Stimulated activated naive B cell treated with anti-CD40 and anti-IgM and Interleukin-4, amounts not matched to agents 10 μg/mL and 1 μg/mL and 100 μg/mL, for 72 hours (primary cell): ENCODE data around the gene CCDC90B.

Experiments
- ATAC-seq, 2 donors: fragments of 150-1000 bp; cut with Tn5 transposase; replicated peaks; 2 replicates each; pipeline ENCODE4 v1.10.0; 2021; ENCODE audit warnings: moderate library complexity in 1 of 2
- DNase-seq: peaks from one replicate; pipeline ENCODE4 v3.0.0; 2021
- H3K27ac Mint-ChIP-seq: one replicate; pipeline ENCODE4 v1.8.0; 2022; ENCODE audit warnings: mild to moderate bottlenecking, mixed read lengths
- H3K27me3 Mint-ChIP-seq, 2 donors: one replicate each; pipeline ENCODE4 v1.8.0; 2022; ENCODE audit warnings: mixed read lengths in 2 of 2
- H3K36me3 Mint-ChIP-seq, 2 donors: one replicate each; pipeline ENCODE4 v1.8.0; 2022; ENCODE audit warnings: mixed read lengths in 2 of 2, mild to moderate bottlenecking in 1 of 2
- H3K4me1 Mint-ChIP-seq, 2 donors: one replicate each; pipeline ENCODE4 v1.8.0; 2022; ENCODE audit warnings: mixed read lengths in 2 of 2, mild to moderate bottlenecking in 1 of 2
- H3K4me3 Mint-ChIP-seq, 2 donors: one replicate each; pipeline ENCODE4 v1.8.0; 2022; ENCODE audit warnings: mild to moderate bottlenecking in 2 of 2, mixed read lengths in 2 of 2, moderate library complexity in 1 of 2
- H3K9me3 Mint-ChIP-seq, 2 donors: one replicate each; pipeline ENCODE4 v1.8.0; 2022; ENCODE audit warnings: mixed read lengths in 2 of 2, mild to moderate bottlenecking in 1 of 2

The CCDC90B gene

GRCh38 chr11:83306200-83307080 lies 20.3 kb upstream of the CCDC90B start:
- Mint-ChIP-seq H3K27me3 (peaks cover 10 to 26% of the 10 kb centered on the region in 2 donors), H3K4me1 (no peaks in the 10 kb centered on the region), H3K36me3 (peaks cover 0 to 4% of the 10 kb centered on the region in 2 donors), H3K27ac (no peak overlapping the region), H3K4me3 (no peak overlapping the region), H3K9me3 (no peaks in the 10 kb centered on the region)
- no peak for ATAC-seq
- DNase-seq = no peak

- Mint-ChIP-seq H3K4me3 (no peak overlapping the region), H3K27me3 (peaks cover 13 to 15% of the 10 kb centered on the region in 2 donors), H3K36me3 (peaks cover 0 to 1% of the 10 kb centered on the region in 2 donors), H3K27ac (no peak overlapping the region), H3K4me1 (no peaks in the 10 kb centered on the region), H3K9me3 (no peaks in the 10 kb centered on the region)
- DNase-seq = no peak
- no peak for ATAC-seq
Measured at GRCh38 chr11:83303316-83303715, 17.1 kb upstream of the CCDC90B start.

GRCh38 chr11:83302151-83302550 lies 16.0 kb upstream of the CCDC90B start:
- peaks cover 0 to 1% of the 10 kb centered on the region in 2 donors for H3K36me3 Mint-ChIP-seq
- no peaks in the 10 kb centered on the region for H3K9me3 Mint-ChIP-seq
- H3K27ac Mint-ChIP-seq = no peak overlapping the region
- H3K27me3 Mint-ChIP-seq = peaks cover 6 to 7% of the 10 kb centered on the region in 2 donors
- H3K4me1 Mint-ChIP-seq = no peaks in the 10 kb centered on the region
- ATAC-seq (no peak), DNase-seq (no peak)
- no peak overlapping the region for H3K4me3 Mint-ChIP-seq

DNA sequence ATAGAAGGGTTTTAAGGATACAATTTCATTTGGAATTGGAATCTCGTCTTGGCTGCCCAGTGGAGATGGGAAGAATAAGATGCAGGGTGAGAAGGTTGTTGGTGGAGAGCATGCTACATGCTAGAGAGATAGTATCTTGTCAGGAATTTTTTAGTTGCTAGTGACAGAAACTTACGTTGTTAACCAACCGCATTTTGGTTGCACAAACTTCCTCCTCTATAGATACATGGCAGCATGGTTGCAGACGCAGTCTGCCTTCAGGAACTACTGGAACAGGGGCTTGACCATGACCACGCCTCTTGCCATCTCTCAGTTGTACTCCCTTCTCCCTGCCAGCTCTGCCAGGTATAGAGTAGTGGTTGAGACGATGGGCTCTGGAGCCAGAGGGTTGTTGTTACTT lies 13.5 kb upstream of the CCDC90B start:
- DNase-seq = no peak
- no peak overlapping the region for H3K4me3 Mint-ChIP-seq
- peaks cover 7 to 10% of the 10 kb centered on the region in 2 donors for H3K27me3 Mint-ChIP-seq
- H3K27ac Mint-ChIP-seq = no peak overlapping the region
- no peaks in the 10 kb centered on the region for H3K9me3 Mint-ChIP-seq
- no peaks in the 10 kb centered on the region for H3K36me3 Mint-ChIP-seq
- H3K4me1 Mint-ChIP-seq = no peaks in the 10 kb centered on the region
- ATAC-seq = no peak

- H3K36me3 Mint-ChIP-seq = no peaks in the 10 kb centered on the region
- peaks cover 6 to 13% of the 10 kb centered on the region in 2 donors for H3K27me3 Mint-ChIP-seq
- ATAC-seq = no peak
- H3K4me3 Mint-ChIP-seq = no peak overlapping the region
- peaks cover 2 to 11% of the 10 kb centered on the region in 2 donors for H3K4me1 Mint-ChIP-seq
- H3K27ac Mint-ChIP-seq = no peak overlapping the region
- no peak for DNase-seq
- H3K9me3 Mint-ChIP-seq = no peaks in the 10 kb centered on the region
Measured at GRCh38 chr11:83294208-83294607, 8.0 kb upstream of the CCDC90B start.

DNA sequence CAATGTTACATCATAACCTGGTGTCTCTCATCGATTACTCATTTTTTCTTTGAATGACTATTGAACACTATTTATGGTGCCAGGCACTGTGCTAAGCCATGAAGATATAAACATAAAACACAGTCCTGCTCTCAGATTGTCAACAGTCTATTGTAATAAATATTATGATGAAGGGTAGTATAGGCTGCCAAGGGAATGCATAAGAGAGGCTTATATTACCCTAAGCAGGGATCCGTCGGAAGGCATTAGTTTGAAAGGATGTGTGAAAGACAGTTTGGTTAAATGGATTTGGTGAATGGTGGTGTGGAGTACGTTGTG lies 7.2 kb upstream of the CCDC90B start:
- no peak overlapping the region for H3K4me3 Mint-ChIP-seq
- H3K27me3 Mint-ChIP-seq = peaks cover 6 to 9% of the 10 kb centered on the region in 2 donors
- no peak for ATAC-seq
- H3K36me3 Mint-ChIP-seq = no peaks in the 10 kb centered on the region
- DNase-seq = no peak
- no peaks in the 10 kb centered on the region for H3K9me3 Mint-ChIP-seq
- H3K27ac Mint-ChIP-seq = no peak overlapping the region
- peaks cover 2 to 13% of the 10 kb centered on the region in 2 donors for H3K4me1 Mint-ChIP-seq

- Mint-ChIP-seq H3K36me3 (no peaks in the 10 kb centered on the region), H3K9me3 (no peaks in the 10 kb centered on the region), H3K27me3 (peaks cover 6 to 9% of the 10 kb centered on the region in 2 donors), H3K4me3 (peak overlapping the region; percentile 71 to 73), H3K4me1 (peaks cover 2 to 13% of the 10 kb centered on the region in 2 donors), H3K27ac (peak overlapping the region; percentile 82)
- ATAC-seq (peak; percentile 76 to 91), DNase-seq (peak; percentile 13)
Measured at GRCh38 chr11:83292709-83293456, 6.7 kb upstream of the CCDC90B start.

DNA sequence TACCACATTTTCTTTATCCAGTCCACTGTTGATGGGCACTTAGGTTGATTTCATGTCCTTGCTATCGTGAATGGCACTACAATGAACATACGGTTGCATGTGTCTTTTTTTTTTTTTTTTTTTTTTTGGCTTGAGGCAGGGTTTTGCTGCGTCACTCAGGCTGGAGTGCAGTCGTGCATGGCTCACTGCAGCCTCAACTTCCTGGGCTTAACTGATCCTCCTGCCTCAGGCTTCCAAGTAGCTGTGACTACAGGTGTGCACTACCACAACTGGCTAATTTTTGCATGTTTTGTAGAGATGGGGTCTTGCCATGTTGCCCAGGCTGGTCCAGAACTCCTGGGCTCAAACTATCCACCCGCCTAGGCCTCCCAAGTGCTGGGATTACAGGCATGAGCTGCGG lies 1.5 kb upstream of the CCDC90B start:
- H3K4me3 Mint-ChIP-seq = peak overlapping the region in 1 of 2 donors; percentile 49
- DNase-seq = no peak
- peaks cover 0 to 2% of the 10 kb centered on the region in 2 donors for H3K9me3 Mint-ChIP-seq
- H3K27ac Mint-ChIP-seq = peak overlapping the region; percentile 49
- peaks cover 14 to 21% of the 10 kb centered on the region in 2 donors for H3K4me1 Mint-ChIP-seq
- peaks cover 0 to 1% of the 10 kb centered on the region in 2 donors for H3K36me3 Mint-ChIP-seq
- ATAC-seq = no peak
- no peaks in the 10 kb centered on the region for H3K27me3 Mint-ChIP-seq

DNA sequence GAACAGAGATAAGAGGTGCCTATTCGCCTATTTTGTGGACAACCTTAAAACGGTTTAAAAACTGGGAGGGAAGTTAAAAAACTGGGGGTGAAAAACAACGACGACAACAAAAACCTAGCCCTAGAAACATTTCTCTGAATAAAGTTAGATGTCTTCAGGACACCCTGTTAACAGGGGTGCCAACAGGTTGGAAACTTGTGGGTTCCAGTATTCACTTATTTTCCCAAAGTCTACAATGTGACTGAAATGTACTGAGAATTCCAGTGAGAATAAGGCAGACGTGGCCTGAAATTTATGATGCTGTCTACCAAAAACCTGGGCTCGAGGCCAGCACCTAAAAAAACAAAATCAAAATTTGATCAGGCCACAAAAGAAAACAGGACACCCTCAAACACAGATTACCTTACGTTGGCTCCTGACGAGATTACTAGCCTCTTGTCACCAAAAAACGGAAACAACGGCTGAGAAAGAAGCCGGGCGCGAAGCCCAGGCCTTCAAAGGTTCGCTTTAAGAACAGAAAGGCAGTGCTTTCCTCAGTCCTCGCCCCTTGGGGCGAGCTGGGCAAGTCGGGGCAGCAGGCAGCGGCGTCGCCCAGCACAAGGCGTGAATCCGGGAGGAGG lies 906 bp downstream of the CCDC90B start:
- DNase-seq = no peak

DNA sequence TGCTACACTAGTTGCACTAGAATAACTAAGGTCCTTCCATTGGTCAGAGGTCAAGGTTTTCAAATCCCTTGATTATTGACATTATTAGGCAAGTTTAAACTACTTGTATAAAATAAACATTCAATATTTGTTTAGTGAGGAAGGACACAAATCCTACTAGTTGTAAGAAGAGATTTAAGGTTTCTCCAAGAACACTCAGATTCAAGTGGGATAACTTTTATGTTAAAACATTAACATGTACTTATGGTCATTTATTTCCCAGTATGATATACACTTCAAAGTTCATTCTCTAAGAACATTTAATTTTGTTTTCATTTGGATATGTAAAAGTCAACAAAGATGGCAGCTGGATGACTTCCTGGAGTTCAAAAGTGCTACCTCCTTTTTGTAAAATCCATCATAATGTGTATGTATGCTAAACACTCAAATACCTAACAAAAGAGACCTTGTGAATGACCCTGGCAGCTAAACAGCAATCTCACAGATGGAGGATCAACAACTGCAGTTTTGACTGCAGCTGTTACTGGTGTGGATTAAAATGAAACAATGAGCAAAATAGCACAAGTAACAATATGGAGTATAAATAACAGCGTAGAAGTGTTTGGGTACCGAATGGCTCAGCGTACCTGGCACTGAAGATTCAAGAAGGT lies 1.5 kb downstream of the CCDC90B start:
- Mint-ChIP-seq H3K9me3 (peaks cover 0 to 2% of the 10 kb centered on the region in 2 donors), H3K4me1 (peaks cover 21 to 31% of the 10 kb centered on the region in 2 donors), H3K27me3 (no peaks in the 10 kb centered on the region), H3K4me3 (peak overlapping the region; percentile 95 to 99), H3K27ac (peak overlapping the region; percentile 100), H3K36me3 (peaks cover 2 to 13% of the 10 kb centered on the region in 2 donors)
- no peak for DNase-seq
- ATAC-seq = no peak

More for the DNA sequence above, 906 bp downstream of the CCDC90B start:
- peak; percentile 53 to 56 for ATAC-seq
- Mint-ChIP-seq H3K36me3 (peaks cover 2 to 10% of the 10 kb centered on the region in 2 donors), H3K9me3 (peaks cover 0 to 2% of the 10 kb centered on the region in 2 donors), H3K27me3 (no peaks in the 10 kb centered on the region), H3K4me1 (peaks cover 19 to 30% of the 10 kb centered on the region in 2 donors), H3K27ac (peak overlapping the region; percentile 100), H3K4me3 (peak overlapping the region; percentile 95 to 99)

- H3K9me3 Mint-ChIP-seq = peaks cover 0 to 1% of the 10 kb centered on the region in 2 donors
- H3K36me3 Mint-ChIP-seq = peaks cover 5 to 20% of the 10 kb centered on the region in 2 donors
- H3K4me3 Mint-ChIP-seq = no peak overlapping the region
- ATAC-seq (no peak), DNase-seq (no peak)
- no peaks in the 10 kb centered on the region for H3K27me3 Mint-ChIP-seq
- peaks cover 20 to 26% of the 10 kb centered on the region in 2 donors for H3K4me1 Mint-ChIP-seq
- no peak overlapping the region for H3K27ac Mint-ChIP-seq
Measured at GRCh38 chr11:83282084-83282716, 4.0 kb downstream of the CCDC90B start.

DNA sequence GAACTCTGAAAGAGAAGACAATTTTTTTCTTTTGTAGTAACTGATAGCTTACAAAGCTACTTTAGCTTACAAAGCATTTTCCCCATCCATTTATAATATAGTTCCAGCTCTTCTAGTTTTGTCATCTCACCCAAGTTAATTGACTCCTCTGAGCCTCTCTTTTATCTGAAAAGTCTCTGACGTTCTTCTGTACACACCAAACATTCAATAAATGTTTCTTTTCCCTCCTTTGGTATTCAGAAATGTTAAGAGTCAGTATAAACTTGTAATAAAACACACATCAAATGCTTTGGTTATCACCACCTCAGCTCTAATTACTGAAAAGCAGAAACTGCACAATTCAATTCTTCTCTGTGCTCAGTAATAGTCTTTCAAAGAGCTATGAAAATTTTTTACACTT lies 5.9 kb downstream of the CCDC90B start:
- ATAC-seq = no peak
- peaks cover 5 to 20% of the 10 kb centered on the region in 2 donors for H3K36me3 Mint-ChIP-seq
- peaks cover 16 to 26% of the 10 kb centered on the region in 2 donors for H3K4me1 Mint-ChIP-seq
- no peaks in the 10 kb centered on the region for H3K27me3 Mint-ChIP-seq
- no peak for DNase-seq
- H3K9me3 Mint-ChIP-seq = no peaks in the 10 kb centered on the region
- H3K4me3 Mint-ChIP-seq = no peak overlapping the region
- H3K27ac Mint-ChIP-seq = no peak overlapping the region

- no peak overlapping the region for H3K4me3 Mint-ChIP-seq
- peaks cover 11 to 19% of the 10 kb centered on the region in 2 donors for H3K4me1 Mint-ChIP-seq
- no peak for ATAC-seq
- no peaks in the 10 kb centered on the region for H3K9me3 Mint-ChIP-seq
- H3K27me3 Mint-ChIP-seq = no peaks in the 10 kb centered on the region
- H3K36me3 Mint-ChIP-seq = peaks cover 5 to 20% of the 10 kb centered on the region in 2 donors
- no peak overlapping the region for H3K27ac Mint-ChIP-seq
- no peak for DNase-seq
Measured at GRCh38 chr11:83278351-83278750, 7.8 kb downstream of the CCDC90B start.
